Suprapubic skin (tissue), 4 donors: ENCODE measurements around the gene SCO2.

Experiments used
- CTCF ChIP-seq, 2 donors: fragments of 200-600 bp in 1 of 2; fragments of 450-650 bp in 1 of 2; sonication (generic) in 1 of 2; IDR thresholded peaks; one replicate each; pipeline ENCODE4 v1.5.1; 2016 to 2019; ENCODE audit warnings: antibody characterized with exemption in 2 of 2, mild to moderate bottlenecking in 1 of 2, moderate library complexity in 1 of 2
- EP300 ChIP-seq: sonication (generic); formaldehyde crosslinking; IDR thresholded peaks from one replicate; pipeline ENCODE4 v1.6.1; 2017; ENCODE audit warnings: antibody characterized with exemption
- POLR2A ChIP-seq, 2 donors: fragments of 450-650 bp; IDR thresholded peaks; one replicate each; pipeline ENCODE4 v1.6.1; 2017; ENCODE audit warnings: antibody characterized with exemption in 2 of 2, mild to moderate bottlenecking in 2 of 2, moderate library complexity in 2 of 2
- POLR2AphosphoS5 ChIP-seq, 3 donors: sonication (generic); formaldehyde crosslinking; IDR thresholded peaks; one replicate each; pipeline ENCODE4 v1.6.1; 2017; ENCODE audit warnings: antibody characterized with exemption in 3 of 3

GRCh38 chr22:50485221-50486131 lies 39.9 kb downstream of the SCO2 start:
- no peak for TF ChIP-seq POLR2A (IDR thresholded peaks at IDR 0.05)
- TF ChIP-seq CTCF (IDR thresholded peaks at IDR 0.05) = no peak
- no peak for TF ChIP-seq POLR2AphosphoS5 (IDR thresholded peaks at IDR 0.05)
- no peak for TF ChIP-seq EP300
